ENCODE results near the gene TP53I11.

Gene TP53I11

DNA sequence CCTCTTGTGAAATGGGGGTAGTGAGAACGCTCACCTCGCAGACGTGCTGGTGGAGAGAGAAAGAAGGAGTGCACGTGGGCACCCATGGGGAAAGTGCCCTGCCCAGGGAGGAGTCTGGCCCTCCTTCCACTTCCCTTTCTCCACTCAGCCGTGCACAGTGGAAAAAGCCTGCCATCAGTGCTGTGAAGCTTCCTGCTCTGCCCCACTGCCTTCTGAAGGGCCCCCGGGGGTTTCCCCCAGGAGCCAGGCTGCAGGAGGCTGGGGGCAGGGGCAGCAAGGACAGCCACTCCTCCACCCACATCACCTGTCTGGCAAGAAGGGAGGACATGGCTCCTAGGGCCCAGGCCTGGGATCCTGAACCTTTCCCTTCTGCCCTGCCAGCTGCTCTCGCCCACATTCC lies 7.6 kb downstream of the TP53I11 start:
- no peak for TF ChIP-seq EZH2 (IDR thresholded peaks at IDR 0.05; ENCODE audit: borderline replicate concordance, low read length)
- TF ChIP-seq, protein P1, sequence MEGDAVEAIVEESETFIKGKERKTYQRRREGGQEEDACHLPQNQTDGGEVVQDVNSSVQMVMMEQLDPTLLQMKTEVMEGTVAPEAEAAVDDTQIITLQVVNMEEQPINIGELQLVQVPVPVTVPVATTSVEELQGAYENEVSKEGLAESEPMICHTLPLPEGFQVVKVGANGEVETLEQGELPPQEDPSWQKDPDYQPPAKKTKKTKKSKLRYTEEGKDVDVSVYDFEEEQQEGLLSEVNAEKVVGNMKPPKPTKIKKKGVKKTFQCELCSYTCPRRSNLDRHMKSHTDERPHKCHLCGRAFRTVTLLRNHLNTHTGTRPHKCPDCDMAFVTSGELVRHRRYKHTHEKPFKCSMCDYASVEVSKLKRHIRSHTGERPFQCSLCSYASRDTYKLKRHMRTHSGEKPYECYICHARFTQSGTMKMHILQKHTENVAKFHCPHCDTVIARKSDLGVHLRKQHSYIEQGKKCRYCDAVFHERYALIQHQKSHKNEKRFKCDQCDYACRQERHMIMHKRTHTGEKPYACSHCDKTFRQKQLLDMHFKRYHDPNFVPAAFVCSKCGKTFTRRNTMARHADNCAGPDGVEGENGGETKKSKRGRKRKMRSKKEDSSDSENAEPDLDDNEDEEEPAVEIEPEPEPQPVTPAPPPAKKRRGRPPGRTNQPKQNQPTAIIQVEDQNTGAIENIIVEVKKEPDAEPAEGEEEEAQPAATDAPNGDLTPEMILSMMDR (IDR thresholded peaks at IDR 0.05; ENCODE audit: low read length): no peak
- Histone ChIP-seq H3K9me3 (ENCODE audit: low read length) (no peaks in the 10 kb centered on the region), H3K4me2 (ENCODE audit: low read length) (no peak overlapping the region), H3K27me3 (ENCODE audit: insufficient read depth, low read length) (no peaks in the 10 kb centered on the region; the same call in none of the 2 replicates), H3K4me1 (ENCODE audit: insufficient read depth, low read length, severe bottlenecking) (peaks cover 8% of the 10 kb centered on the region), H2AFZ (ENCODE audit: low read length) (no peak overlapping the region), H3F3A (ENCODE audit: insufficient read depth, low read length) (no peaks in the 10 kb centered on the region), H3K9ac (ENCODE audit: low read length) (no peak overlapping the region), H4K20me1 (ENCODE audit: insufficient read depth, low read length) (no peaks in the 10 kb centered on the region), H3K27ac (ENCODE audit: low read depth, low read length, poor library complexity, severe bottlenecking) (no peak overlapping the region), H3K79me2 (ENCODE audit: insufficient read depth, low read length) (no peaks in the 10 kb centered on the region), H3K9me2 (ENCODE audit: low read depth, low read length) (no peaks in the 10 kb centered on the region), H3K36me3 (ENCODE audit: insufficient read depth, low read length) (no peaks in the 10 kb centered on the region), H3K4me3 (ENCODE audit: low read depth, low read length, poor library complexity, severe bottlenecking) (no peak overlapping the region)

- Histone ChIP-seq H3K79me2 (ENCODE audit: insufficient read depth, low read length) (no peaks in the 10 kb centered on the region), H3K9ac (ENCODE audit: low read length) (no peak overlapping the region), H3F3A (ENCODE audit: insufficient read depth, low read length) (no peaks in the 10 kb centered on the region), H3K4me2 (ENCODE audit: low read length) (no peak overlapping the region), H3K9me3 (ENCODE audit: low read length) (no peaks in the 10 kb centered on the region), H2AFZ (ENCODE audit: low read length) (no peak overlapping the region), H3K9me2 (ENCODE audit: low read depth, low read length) (no peaks in the 10 kb centered on the region), H4K20me1 (ENCODE audit: insufficient read depth, low read length) (no peaks in the 10 kb centered on the region), H3K4me1 (ENCODE audit: insufficient read depth, low read length, severe bottlenecking) (peaks cover 8% of the 10 kb centered on the region), H3K27me3 (ENCODE audit: insufficient read depth, low read length) (no peaks in the 10 kb centered on the region; the same call in none of the 2 replicates), H3K27ac (ENCODE audit: low read depth, low read length, poor library complexity, severe bottlenecking) (no peak overlapping the region), H3K4me3 (ENCODE audit: low read depth, low read length, poor library complexity, severe bottlenecking) (no peak overlapping the region), H3K36me3 (ENCODE audit: insufficient read depth, low read length) (no peaks in the 10 kb centered on the region)
- TF ChIP-seq, protein P1 (IDR thresholded peaks at IDR 0.05; ENCODE audit: low read length): no peak
- TF ChIP-seq EZH2 (IDR thresholded peaks at IDR 0.05; ENCODE audit: borderline replicate concordance, low read length): no peak
Measured at GRCh38 chr11:44942029-44942955, 8.4 kb downstream of the TP53I11 start.

DNA sequence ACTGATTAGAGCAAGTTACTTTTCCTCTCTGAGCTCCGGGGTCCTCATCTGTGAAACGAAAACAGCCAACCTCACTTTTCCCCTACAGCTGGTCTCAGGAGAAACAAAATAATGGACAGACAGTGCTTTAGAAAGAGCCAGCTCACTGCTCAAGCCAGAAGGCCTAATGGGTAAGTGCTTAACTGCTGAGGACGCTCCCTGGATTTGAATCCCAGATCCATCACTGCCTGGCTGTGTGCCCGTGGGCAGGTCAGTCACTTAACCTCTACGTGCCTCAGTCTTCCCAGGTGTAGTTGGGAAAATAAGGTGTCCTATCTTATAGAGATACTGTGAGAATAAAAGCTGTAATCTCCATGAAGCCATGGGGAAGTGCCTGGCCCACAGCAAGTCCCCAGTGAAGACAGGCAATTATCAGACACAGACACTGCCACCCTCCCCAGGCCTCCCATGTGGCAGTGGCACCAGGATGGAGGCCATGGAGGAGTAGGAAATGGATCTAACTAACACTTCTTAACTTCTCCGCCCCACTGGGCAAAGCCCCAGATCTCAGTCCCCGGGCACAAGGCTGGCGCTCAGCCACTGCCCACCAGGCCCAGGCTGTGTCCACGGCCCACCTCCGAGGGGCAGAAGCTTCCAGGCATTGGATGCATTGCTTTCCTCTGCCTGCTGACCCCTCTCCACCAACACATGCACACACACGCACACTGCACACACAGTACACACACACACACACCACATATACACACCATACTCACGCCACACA lies 9.2 kb downstream of the TP53I11 start:
- no peak overlapping the region for H3K4me3 ChIP-seq (ENCODE audit: low read depth, low read length, poor library complexity, severe bottlenecking)
- H3K9me3 ChIP-seq (ENCODE audit: low read length): no peaks in the 10 kb centered on the region
- no peak overlapping the region for H2AFZ ChIP-seq (ENCODE audit: low read length)
- peaks cover 8% of the 10 kb centered on the region for H3K4me1 ChIP-seq (ENCODE audit: insufficient read depth, low read length, severe bottlenecking)
- H3F3A ChIP-seq (ENCODE audit: insufficient read depth, low read length): no peaks in the 10 kb centered on the region
- H4K20me1 ChIP-seq (ENCODE audit: insufficient read depth, low read length): no peaks in the 10 kb centered on the region
- no peaks in the 10 kb centered on the region for H3K9me2 ChIP-seq (ENCODE audit: low read depth, low read length)
- H3K27ac ChIP-seq (ENCODE audit: low read depth, low read length, poor library complexity, severe bottlenecking): no peak overlapping the region
- H3K4me2 ChIP-seq (ENCODE audit: low read length): no peak overlapping the region
- TF ChIP-seq EZH2 (IDR thresholded peaks at IDR 0.05; ENCODE audit: borderline replicate concordance, low read length): no peak
- TF ChIP-seq, protein P1 (IDR thresholded peaks at IDR 0.05; ENCODE audit: low read length): no peak
- no peak overlapping the region for H3K9ac ChIP-seq (ENCODE audit: low read length)
- H3K79me2 ChIP-seq (ENCODE audit: insufficient read depth, low read length): no peaks in the 10 kb centered on the region
- H3K36me3 ChIP-seq (ENCODE audit: insufficient read depth, low read length): no peaks in the 10 kb centered on the region
- H3K27me3 ChIP-seq (ENCODE audit: insufficient read depth, low read length): no peaks in the 10 kb centered on the region; the same call in 1 of the 2 replicates

Measured in OCI-LY1 (cell line).